GM19025 (cell line): Measurements from ENCODE around the gene EIF4E2.

Experiments used
- ATAC-seq: cut with Tn5 transposase; IDR thresholded peaks from one replicate; pipeline ENCODE4 v1.9.1; 2021; ENCODE audit warnings: mild to moderate bottlenecking, low read depth, moderate library complexity; ENCODE audit not compliant: unreplicated experiment

The EIF4E2 gene

DNA sequence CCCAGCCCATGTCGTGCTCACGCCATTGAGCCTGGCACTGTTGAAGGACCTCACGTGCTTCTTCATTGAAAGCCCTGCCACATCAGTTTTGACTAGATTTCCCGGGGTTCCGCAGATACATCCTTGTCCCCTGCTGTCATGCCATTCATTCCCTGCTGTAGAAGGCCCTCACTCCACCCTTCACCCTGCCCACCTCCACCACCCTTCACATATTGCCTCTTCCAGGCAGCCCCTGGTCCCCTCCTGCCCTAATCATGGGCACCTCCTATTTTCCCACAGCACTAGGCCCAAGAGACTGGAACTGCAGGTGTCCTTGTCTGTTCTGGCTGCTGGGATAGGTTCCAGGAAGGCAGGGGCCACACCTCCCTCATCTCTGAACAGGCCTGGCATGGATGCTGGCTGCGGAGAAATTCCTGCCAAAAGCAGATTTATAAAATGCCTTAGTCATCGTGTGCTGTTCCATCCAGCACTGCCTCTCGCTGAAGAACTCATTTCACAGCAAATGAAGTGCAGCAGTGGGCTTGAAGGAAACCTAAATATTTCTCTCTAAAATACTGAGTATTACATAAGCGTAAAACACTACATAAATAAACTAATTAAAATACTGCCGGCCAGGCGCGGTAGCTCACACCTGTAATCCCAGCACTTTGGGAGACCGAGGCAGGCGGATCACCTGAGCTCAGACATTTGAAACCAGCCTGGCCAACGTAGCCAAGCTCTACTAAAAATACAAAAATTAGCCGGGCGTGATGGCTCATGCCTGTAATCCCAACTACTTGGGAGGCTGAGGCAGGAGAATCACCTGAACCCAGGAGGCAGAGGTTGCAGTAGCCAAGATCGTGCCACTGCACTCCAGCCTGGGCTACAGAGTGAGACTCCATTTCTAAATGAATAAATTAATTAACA lies 38.4 kb downstream of the EIF4E2 start:
- no peak for ATAC-seq

DNA sequence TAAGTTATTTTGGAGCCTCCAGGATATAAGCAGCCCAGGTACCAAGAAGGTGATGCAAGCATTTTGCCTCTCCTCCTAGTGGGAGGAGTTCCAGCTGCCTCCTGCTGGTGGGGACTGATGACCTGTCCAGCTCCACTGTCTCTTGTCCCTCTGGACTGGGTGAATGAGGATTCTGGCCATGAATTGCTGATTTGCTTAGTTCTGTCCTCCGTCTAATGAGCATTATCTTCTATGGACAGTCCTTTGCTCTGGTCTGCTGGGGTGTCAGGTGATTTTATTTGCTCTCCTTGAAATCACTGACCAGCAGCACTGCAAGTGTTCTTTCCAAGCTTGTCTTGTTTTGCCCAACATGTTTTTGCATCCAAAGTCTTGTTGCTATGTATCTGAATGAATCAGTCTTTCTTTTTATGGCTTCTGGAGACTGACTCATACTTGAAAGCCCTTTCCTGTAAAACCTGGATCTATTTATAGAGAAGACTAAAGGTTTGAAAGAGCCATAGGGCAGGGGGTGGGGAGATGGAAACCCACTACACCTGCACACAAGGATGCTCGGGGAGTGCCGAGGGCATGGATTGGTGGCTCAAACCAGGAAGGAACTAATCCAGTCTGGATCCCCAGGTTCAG lies 42.4 kb downstream of the EIF4E2 start:
- no peak for ATAC-seq

DNA sequence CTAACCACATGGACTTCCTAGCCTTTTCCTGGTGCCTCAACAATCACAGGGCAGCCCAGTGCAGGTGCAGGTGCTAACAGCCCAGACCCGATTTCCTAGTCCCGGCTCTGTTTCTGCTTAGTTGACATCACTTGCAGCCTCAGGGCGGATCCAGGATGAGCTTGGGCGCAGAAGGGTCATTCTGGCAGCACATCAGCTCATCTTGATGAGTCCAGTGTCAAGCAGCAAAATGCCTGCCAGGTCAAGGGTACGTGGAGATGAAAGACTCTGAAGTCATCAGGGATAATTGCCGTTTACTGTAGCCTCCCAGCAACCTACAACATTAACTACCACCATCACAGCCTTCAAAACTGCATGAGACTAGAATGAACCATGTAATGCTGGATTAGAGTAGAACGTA lies 43.5 kb downstream of the EIF4E2 start:
- ATAC-seq = no peak

DNA sequence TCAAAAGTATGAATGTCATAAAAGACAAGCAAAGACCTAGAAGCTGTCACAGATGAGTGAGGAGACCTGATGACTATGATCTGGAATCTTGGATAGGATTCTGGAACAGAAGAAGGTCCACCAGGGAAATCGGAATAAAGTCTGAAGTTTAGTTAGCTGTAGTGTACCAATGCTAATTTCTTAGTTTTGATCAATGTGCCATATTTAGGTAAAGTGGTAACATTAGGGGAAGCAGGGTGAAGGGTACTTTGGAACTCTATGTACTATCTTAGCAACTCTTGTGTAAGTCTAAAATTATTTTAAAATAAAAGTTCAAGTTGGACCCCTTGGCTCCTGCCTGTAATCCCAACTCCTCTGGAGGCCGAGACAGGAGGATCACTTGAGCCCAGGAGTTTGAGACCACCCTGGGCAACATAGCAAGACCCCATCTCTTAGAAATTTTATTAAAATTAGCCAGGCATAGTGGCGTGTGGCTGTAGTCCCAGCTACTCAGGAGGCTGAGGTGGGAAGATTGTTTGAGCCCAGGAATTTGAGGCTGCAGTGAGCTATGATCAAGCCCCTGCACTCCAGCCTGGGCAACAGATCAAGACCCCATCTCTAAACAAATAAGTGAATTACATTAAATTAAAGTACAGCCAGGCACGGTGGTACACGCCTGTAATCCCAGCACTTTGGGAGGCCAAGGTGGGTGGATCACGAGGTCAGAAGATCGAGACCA lies 47.0 kb downstream of the EIF4E2 start:
- ATAC-seq = no peak

DNA sequence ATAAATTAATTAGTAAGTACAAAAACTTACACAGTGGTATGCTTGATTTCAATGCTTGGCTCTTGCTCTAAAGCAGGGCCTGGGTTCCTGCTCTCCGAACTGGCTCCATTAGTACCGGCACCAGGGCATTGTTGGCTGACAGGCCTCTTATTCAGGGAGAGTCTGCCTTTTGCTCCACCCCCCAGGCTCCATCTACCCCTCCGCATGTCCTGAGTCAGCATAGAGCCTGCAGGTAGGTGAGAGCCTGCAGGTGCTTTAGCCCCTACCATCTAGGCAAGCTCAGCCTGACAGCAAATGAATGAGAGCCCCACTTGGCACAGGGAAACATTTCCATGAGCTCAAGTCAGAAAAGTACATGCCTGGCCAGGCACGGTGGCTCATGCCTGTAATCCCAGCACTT lies 47.8 kb downstream of the EIF4E2 start:
- ATAC-seq = no peak

DNA sequence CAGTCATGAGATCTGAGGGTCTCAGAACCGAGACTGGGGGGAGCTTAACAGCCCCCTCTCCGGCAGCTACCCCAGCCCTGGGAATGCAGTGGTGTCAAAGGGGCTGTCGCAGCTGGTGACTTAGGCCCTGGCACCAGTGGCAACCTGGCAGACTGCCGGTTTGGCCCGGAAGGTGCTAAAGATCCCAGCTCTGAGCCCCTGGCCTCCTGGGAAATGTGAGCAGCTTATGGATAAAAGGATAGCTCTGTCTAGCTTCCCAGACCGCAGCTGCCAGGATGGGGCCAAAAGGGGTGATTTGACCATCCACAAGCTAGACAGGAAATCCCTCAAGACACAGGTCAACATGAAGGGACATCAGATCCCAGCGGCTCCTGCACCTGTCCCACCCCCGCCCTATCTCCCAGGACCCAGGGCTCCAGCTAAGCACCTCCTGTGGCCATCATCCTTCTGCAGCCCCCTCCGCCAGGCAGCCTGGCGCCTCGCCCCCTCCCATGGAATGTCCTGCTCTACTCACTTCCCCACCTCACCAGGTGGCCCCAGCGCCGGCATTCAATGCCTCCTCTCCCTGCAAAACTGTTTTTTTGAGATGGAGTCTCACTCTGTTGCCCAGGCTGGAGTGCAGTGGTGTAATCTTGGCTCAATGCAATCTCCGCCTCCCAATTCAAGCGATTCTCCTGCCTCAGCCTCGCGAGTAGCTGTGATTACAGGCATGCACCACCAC lies 49.7 kb downstream of the EIF4E2 start:
- no peak for ATAC-seq

DNA sequence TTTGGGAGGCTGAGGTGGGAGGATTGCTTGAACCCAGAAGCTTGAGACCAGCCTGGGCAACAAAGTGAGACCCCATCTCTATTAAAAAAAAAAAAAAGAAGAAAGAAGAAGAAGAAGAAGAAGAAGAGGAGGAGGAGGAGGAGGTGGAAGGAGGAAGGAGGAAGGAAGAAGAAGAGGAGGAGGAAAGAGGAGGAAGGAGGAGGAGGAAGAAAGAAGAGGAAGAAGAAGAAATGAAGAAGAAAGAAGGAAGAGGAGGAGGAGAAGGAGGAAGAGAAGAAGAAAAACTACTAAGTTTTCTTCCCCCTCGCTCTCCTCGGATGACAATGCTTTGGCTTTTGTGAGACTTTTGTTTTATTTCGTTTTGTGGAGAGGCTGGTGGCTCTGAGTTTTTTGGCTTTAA lies 52.8 kb downstream of the EIF4E2 start:
- ATAC-seq = no peak

DNA sequence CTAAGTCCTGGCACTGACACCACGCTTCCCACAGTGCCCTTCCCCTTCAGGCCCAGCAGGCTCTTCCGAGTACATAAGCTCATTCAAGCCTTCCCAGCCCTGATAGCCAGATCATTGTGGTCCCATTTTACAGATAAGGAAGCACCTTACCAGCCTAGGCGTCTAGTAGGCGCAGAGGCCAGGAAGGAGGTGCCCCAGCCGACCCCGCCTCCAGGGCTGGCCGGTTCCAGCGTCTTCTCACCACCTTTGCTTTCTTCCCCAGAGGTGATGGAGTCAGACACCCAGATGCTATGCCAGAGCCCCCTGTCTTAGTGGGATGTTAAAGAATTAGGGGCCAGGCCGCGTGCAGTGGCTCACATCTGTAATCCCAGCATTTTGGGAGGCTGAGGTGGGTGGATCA lies 54.0 kb downstream of the EIF4E2 start:
- no peak for ATAC-seq

DNA sequence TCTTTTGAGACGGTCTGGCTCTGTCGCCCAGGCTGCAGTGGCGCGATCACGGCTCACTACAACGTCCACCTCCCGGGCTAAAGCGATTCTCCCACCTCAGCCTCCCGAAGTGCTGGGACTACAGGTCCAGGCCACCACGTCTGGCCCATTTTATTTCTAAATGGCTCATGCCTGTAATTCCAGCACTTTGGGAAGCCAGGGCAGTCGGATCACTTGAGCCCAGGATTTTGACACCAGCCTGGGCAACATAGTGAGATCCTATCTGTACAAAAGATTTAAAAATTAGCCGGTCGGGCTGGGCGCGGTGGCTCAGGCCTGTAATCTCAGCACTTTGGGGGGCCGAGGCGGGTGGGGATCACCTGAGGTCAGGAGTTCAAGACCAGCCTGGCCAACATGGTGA lies 56.5 kb downstream of the EIF4E2 start:
- no peak for ATAC-seq

DNA sequence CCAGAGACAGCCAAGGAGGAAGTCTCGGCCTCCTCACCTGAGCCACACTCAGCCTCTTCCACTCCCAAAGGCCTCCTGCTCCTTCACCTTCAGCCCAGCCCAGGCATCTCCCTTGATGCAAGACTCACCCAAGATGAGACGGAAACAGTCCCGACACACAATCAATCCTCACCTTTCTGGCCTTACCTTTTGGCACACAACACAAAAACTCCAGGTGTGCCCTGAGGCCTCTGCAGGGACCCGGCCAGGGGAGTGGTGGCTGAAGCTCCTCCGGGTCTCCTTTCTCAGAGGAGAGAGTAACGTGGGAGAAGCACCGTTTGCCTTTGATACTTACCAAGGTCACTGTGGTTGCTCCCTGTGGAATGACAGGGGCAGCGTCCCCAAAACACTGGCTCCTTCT lies 59.1 kb downstream of the EIF4E2 start:
- no peak for ATAC-seq

DNA sequence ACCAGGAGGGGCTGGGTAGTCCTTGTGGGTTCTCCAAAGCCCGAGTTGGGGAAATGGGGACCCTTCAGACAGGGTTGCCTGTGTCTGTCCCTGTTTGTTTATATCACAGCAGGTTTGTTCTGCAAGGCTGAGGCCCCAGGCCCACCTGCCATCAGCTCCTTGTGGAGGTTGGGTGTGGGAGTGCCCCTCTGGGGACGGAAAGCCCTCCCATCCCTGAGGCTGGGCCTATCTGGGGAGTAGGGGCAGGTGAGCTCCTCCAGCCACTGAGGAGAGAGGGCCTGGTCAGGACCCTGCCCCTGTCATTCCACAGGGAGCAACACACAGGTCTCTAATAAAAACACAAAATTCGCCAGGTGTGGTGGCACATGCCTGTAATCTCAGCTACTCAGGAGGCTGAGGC lies 59.6 kb downstream of the EIF4E2 start:
- no peak for ATAC-seq

DNA sequence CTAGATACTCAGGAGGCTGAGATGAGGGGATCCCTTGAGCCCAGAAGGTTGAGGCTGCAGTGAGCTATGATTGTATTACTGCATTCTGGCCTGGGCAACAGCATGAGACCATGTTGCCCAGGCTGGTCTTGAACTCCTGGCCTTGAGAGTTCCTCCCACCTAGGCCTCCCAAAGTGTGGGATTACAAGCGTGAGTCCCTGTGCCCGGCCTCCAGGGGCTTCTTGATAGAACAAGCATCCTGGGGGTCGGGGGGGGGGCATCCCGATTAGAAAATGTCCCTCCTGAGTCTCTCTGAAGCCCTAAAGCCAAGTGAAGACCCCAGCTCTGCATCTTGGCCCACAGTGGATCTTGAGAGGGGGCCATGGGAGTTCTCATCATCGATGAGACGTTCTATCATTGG lies 60.6 kb downstream of the EIF4E2 start:
- no peak for ATAC-seq

DNA sequence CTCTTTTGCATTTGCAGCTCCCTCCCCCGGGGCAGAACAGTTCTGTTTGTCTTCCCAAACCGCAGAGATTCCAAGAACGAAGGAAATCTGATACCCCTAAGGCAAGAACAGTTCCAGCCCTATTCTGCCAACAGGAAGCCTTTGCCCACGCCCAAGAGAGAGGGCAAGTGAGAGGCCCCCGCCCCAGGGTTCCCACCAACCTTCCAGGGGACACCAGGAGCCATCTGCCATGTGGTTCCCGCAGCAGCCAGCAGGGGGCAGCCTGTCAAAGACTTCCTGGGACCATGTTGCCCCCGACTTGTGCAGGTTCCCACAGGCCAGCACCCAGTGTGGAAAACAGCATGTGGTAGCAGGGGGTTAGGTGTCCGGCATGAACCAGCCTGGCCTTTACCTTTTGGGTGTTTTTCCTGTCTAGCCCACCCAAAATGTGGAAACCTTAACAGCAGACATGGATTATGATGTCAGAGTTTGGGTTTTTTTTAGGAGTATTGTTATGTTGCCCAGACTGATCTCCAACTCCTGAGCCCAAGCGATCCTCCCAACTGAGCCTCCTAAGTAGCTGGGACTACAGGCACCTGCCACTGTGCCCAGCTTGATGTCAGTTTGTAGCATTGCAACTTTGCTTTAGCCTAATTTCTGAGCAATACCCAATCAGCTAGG lies 61.2 kb downstream of the EIF4E2 start:
- no peak for ATAC-seq

DNA sequence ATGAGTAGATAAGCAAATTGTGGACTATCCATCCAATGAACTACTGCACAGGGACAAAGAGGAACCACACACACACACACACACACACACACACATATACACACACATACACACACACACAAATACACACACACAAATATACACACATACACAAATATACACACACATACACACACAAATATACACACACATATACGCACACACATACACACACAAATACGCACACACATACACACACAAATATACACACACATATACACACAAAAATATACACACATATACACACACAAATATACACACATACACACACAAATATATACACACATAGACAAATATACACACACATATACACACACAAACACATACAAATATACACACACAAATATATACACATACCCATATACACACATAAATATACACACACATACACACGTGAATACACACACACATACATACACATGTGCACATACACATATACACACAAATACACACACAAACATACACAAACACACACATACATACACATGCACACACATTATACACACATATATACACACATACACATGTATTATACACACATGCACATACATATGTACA lies 63.1 kb downstream of the EIF4E2 start:
- no peak for ATAC-seq

DNA sequence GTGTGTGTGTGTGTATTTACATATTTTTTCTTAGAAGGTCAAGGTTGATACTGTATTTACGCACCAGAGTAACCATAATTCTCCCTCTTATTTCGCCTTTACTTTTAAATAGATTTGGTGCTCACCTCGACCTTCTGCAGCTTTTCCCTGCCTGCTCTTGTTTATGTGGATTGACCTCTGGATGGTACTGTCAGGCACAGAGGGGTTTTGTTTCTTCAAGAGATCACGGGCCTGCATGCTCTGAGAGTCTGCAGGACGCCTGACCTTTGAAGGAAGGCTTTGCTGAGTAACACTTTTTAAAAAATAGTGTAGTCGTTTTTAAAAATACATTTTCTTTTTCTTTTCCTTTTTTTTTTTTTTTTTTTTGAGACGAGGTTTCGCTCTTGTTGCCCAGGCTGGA lies 64.8 kb downstream of the EIF4E2 start:
- ATAC-seq = no peak
